GM12874 (cell line): ENCODE measurements around the gene HNF4A.

Experiments used
- CTCF ChIP-seq: IDR thresholded peaks from 2 replicates; pipeline ENCODE4 v1.5.1; 2011; ENCODE audit warnings: low read depth, mild to moderate bottlenecking, control low read depth, low read length, moderate library complexity; ENCODE audit not compliant: insufficient read depth

Gene HNF4A

GRCh38 chr20:44393608-44394451 lies 38.3 kb downstream of the HNF4A start:
- no peak for TF ChIP-seq CTCF

GRCh38 chr20:44394452-44394701 lies 38.9 kb downstream of the HNF4A start:
- no peak for TF ChIP-seq CTCF

DNA sequence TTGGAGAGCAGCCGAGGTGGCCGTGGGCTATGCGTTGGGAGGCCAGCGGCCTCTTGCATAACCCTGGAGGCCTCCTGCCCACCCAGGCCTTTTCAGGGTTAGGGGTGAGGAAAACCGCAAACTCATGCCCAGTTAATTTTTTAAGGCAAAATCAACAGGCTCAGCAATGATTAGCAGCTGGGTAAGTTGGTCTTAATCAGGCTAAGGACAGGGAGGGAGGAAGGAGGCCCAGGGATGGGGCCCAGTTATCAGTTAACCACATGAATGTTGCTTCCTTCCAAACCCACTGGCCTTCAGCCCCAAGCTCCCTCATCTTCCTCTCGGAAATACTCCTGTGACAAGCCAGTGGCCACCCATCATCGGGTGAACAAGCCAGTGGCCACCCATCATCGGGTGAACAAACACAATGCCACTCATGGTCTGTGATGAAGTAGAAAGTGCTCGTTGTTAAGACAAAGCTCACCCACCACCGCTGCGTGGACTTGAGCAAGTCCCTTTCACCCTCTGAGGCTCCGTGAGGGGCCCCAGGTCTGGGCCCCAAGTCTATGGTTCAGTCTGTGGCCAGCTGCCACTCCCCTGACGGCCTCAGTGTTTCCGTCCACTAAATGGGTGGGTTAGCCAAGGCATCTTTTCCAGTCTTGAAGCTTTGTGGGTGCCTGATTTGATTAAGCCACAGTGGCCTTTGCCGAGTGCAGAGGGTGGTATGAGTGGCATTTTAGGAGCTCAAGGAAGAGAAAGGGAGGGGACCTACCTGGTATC lies 39.4 kb downstream of the HNF4A start:
- no peak for TF ChIP-seq CTCF

DNA sequence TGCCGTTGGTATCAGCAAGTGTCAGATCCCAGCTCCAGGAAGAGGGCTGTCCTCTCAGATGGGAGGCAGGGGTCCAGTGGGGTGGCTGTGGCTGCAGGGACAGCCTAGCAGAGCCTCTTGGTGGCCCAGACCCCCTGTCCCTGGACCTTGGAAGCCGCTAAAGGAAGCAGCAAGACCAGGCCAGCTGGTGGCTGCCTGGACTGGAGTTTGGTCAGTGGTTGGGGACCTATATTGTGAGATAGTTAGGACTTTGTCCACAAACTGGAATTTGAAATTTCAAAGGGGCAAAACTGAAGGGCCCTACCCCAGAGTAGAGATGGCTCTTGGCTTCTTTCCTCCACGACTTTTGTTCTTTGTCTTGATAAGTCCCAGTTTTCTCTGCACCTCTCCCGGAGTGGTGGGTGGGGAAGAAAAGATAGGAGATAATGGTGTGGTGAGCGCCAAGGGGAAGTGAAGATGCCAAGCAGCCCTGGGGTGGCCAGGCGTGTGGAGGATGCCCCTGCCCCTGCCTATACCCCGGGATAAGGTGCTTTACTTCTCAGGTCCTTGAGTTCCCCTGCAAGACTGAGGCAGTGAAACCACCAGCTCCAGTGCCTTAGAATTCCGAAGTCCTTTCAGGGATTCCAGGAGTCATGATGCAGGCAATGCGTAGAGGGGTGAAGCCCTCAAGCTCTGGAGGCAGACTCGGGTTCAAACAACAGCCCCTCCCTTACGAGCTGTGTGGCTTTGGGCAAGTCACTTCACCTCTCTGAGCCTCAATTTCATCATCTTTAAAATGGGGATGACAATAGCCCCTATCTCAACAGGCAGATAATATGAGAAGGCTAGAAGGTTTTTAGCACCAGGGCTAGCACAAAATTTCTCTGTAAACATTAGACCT lies 40.2 kb downstream of the HNF4A start:
- TF ChIP-seq CTCF, result no peak

DNA sequence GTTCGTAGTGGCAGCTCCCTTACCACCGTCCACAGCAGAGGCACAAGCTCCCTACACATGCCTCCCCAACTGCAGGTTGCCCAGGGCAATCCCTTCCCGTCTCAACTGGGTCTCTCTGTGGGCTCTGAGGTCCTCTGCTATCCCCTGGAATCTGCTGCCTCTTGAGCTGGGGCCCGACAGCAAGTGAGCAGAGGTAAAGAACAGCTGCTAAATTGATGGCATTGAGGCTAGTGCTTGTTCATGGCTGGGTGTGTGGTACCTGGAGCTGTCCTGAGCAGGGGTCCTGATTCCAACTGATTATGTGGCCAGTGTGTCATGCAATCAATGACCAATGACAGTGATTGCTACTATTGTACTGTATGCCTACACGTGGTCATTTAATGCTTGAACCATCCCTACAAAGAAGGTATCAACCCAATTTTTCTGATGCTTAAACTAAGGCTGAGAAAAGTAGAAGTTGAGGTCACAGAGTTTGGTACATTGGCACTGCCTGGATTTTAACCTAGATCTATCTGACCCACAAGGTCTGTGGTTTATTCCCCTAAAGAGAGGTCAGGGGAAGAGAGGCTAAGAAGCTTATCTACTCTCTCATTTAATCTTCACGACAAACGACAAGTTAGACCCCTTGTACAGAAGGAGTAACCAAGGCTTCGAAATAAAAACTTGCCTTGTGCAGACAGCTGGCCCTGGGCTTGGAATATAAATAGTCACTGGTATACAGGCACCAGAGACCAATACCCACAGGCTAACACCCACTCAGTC lies 41.1 kb downstream of the HNF4A start:
- TF ChIP-seq CTCF, result no peak

DNA sequence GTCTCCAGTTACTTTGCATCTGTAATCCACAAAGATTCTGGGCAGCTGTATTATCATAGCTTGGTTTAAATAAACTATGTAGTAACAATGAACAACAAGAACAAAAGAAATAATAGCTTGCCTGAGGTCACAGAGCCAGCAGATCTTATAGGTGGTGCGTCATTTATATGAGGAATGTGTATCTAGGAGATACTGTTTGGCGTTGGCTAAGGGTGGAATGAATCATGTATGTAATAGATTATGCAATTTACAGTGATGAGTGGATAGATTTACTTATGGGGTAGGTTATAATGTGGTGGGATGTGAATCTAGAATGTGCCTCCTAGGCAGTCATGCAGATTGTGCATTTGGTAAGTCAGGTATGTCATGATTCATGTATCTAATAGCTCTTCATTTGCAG lies 42.8 kb downstream of the HNF4A start:
- no peak for TF ChIP-seq CTCF
